Motor neuron (in vitro differentiated cells): Measurements from ENCODE around the gene IQSEC3. TPM values are rescaled to one million over a fixed set of nuclear protein-coding genes. Genes with fewer than 3 reads are reported as not detected.
A peak's percentile ranks its signal among the peaks of the same experiment; 100 is the strongest.
"Not testable (repeated sequence)": the region's sequence is repeated elsewhere in the genome, so short reads cannot be mapped to it uniquely, and the experiment has no call there.

Source experiments
- ATAC-seq, 8 experiments: fragments of 200-7000 bp; cut with Tn5 transposase; replicated peaks in 6 of 8; 2 replicates each; pipeline ENCODE4 v1.8.0; 2021; ENCODE audit warnings: mild to moderate bottlenecking in 8 of 8, moderate library complexity in 8 of 8
- H3K27ac ChIP-seq, 2 donors: fragments of 250-450 bp; sonication (Bioruptor Pico); 2 replicates each; pipeline ENCODE4 v1.9.0; 2021; ENCODE audit warnings: antibody characterized with exemption in 2 of 2, mild to moderate bottlenecking in 2 of 2, moderate library complexity in 1 of 2
- H3K4me1 ChIP-seq, 2 donors: fragments of 250-450 bp; sonication (Bioruptor Pico); replicated peaks in 1 of 2; 2 replicates each; pipeline ENCODE4 v1.6.1; 2021; ENCODE audit warnings: antibody characterized with exemption in 2 of 2, mild to moderate bottlenecking in 2 of 2, moderate library complexity in 1 of 2
- H3K4me3 ChIP-seq, 5 donors: fragments of 250-450 bp; sonication (Bioruptor Pico); 2 replicates each; pipeline ENCODE4 v1.9.0; 2021; ENCODE audit warnings: antibody characterized with exemption in 5 of 5, mild to moderate bottlenecking in 5 of 5, moderate library complexity in 4 of 5
- WGBS, 10 experiments: fragments of 450-650 bp; shearing (Covaris generic); methylation state at CpG; one replicate each; pipeline ENCODE4 v1.0.0; 2022; 5-methylcytosine and 5-hydroxymethylcytosine counted together
- in situ Hi-C, 9 experiments: fragments of 400-800 bp; cut with MboI; loops; one replicate each; pipeline ENCODE4 v1.15.0; 2021; ENCODE audit warnings: low sequenced_read_pairs in 9 of 9, low pct_unique_long_range_greater_than_20kb in 2 of 9; ENCODE audit not compliant: unreplicated experiment in 9 of 9
- total RNA-seq, 8 experiments: library from RNA; unstranded; fragments of 300-600 nt; gene quantifications; 2 replicates each; pipeline versions ENCODE4 v1.2.3 to v1.2.4, GENCODE V29; 2022

IQSEC3 gene
- total RNA-seq: 1 to 10 TPM in 7 of 8 experiments, under 1 TPM in 1; 0.09 to 5.6 (median 1.8) TPM

DNA sequence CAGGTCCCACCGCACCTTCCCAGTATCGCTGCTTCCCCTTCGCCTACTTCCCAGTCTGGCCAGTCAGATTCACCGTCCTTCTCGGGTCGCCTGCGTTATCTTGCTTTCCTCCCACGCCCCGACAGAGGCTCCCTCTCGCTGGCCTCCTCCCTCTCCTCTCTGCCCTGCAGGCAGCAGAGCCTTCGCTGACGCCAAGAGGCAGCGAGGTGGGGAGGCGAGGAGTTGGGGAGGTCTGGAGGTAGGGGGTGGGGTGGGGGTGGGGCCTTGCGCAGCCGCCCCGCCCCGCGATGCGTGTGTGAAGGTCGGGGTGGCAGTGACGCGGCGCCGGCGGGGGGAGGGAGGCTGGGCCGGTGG, at the start of gene IQSEC3:
Gene IQSEC3, plus strand, starts transcription at position 340 of the 354 bp plus-strand sequence. CDS start 116 bp downstream, outside the sequence.
- Histone ChIP-seq H3K4me3 (peak within 1 kb of the TSS; percentile 51 to 89 (median 71)), H3K27ac (peak within 1 kb of the TSS; percentile 94 to 95)
- H3K4me1 ChIP-seq, in situ Hi-C loops: not testable (repeated sequence)
- no CpG with 5 or more reads among the region's 27 CpGs for WGBS, 10 experiments
- peak in 7 of 8 experiments; percentile 45 to 88 (median 86) for ATAC-seq

GRCh38 chr12:17370-18340, 48.9 kb upstream of the IQSEC3 start:
- WGBS, 10 experiments: no CpG with 5 or more reads among the region's 23 CpGs
- not testable (repeated sequence) for ATAC-seq

GRCh38 chr12:18821-19567, 47.6 kb upstream of the IQSEC3 start:
- H3K4me3 ChIP-seq, in situ Hi-C loops, H3K27ac ChIP-seq, H3K4me1 ChIP-seq, ATAC-seq: not testable (repeated sequence)
- WGBS, 10 experiments: no CpG with 5 or more reads among the region's 26 CpGs

More at GRCh38 chr12:17370-18340, 48.9 kb upstream of the IQSEC3 start:
- H3K4me3 ChIP-seq, in situ Hi-C loops, H3K4me1 ChIP-seq, H3K27ac ChIP-seq: not testable (repeated sequence)

- ATAC-seq, H3K4me3 ChIP-seq, in situ Hi-C loops: not testable (repeated sequence)
Measured at GRCh38 chr12:19906-20305, 46.7 kb upstream of the IQSEC3 start.

GRCh38 chr12:20757-21156, 45.8 kb upstream of the IQSEC3 start:
- no peak overlapping the region for H3K27ac ChIP-seq
- in situ Hi-C loops: no loop called here
- ATAC-seq: no peak
- 30 to 77% (median 58%) methylated on average over 2 to 5 of the region's 6 CpGs; no CpG with 5 or more reads in 1 of the 10 experiments for WGBS, 10 experiments
- no peak overlapping the region for H3K4me3 ChIP-seq
- no peaks in the 10 kb centered on the region for H3K4me1 ChIP-seq

More at GRCh38 chr12:19906-20305, 46.7 kb upstream of the IQSEC3 start:
- not testable (repeated sequence) for H3K27ac ChIP-seq, H3K4me1 ChIP-seq
- WGBS, 10 experiments: no CpG with 5 or more reads among the region's 11 CpGs

- H3K27ac ChIP-seq: no peak overlapping the region
- 71 to 94% (median 80%) methylated on average over 4 to 18 of the region's 18 CpGs for WGBS, 10 experiments
- H3K4me1 ChIP-seq: no peaks in the 10 kb centered on the region
- in situ Hi-C loops: no loop called here
- no peak overlapping the region for H3K4me3 ChIP-seq
- peak in 1 of 8 experiments; percentile 14 for ATAC-seq
Measured at GRCh38 chr12:21301-22189, 45.0 kb upstream of the IQSEC3 start.

- in situ Hi-C loops: no loop called here
- Histone ChIP-seq H3K4me3 (no peak overlapping the region), H3K4me1 (no peaks in the 10 kb centered on the region), H3K27ac (no peak overlapping the region)
- WGBS, 10 experiments: 67 to 88% (median 81%) methylated on average over 3 to 4 of the region's 4 CpGs
- ATAC-seq: peak in 1 of 8 experiments; percentile 14
Measured at GRCh38 chr12:22190-22529, 44.4 kb upstream of the IQSEC3 start.

GRCh38 chr12:22530-23201, 43.9 kb upstream of the IQSEC3 start:
- Histone ChIP-seq H3K27ac (no peak overlapping the region), H3K4me1 (no peaks in the 10 kb centered on the region), H3K4me3 (no peak overlapping the region)
- 80 to 100% (median 94%) methylated on average over 1 to 5 of the region's 12 CpGs for WGBS, 10 experiments
- no peak for ATAC-seq
- in situ Hi-C loops: no loop called here

DNA sequence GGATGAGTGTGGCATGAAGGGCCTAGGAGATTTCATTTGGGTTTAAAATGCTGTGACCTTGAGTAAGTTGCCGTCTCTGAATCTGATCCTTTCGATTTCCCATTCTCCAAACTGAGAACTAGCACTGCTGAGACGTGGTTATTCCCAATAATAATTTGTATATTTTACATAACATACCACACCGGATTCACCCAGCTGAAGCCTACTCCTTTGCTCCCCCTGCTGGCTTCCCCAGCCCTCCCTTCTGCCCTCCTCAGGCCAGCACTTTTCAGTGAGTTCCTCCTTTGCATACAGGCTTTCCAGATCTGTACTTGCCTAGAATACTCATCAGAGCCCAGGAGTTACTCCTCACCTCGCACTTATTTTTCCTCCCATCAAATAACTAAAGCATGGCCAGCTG, 38.7 kb upstream of the IQSEC3 start:
- H3K4me1 ChIP-seq, H3K4me3 ChIP-seq, in situ Hi-C loops, H3K27ac ChIP-seq: not testable (repeated sequence)
- peak in 2 of 8 experiments; percentile 24 to 30 for ATAC-seq
- WGBS, 10 experiments: no CpG with 5 or more reads among the region's 5 CpGs

GRCh38 chr12:38775-39174, 27.8 kb upstream of the IQSEC3 start:
- H3K27ac ChIP-seq, H3K4me3 ChIP-seq, in situ Hi-C loops, H3K4me1 ChIP-seq, ATAC-seq: not testable (repeated sequence)
- WGBS, 10 experiments: no CpG with 5 or more reads among the region's 9 CpGs

DNA sequence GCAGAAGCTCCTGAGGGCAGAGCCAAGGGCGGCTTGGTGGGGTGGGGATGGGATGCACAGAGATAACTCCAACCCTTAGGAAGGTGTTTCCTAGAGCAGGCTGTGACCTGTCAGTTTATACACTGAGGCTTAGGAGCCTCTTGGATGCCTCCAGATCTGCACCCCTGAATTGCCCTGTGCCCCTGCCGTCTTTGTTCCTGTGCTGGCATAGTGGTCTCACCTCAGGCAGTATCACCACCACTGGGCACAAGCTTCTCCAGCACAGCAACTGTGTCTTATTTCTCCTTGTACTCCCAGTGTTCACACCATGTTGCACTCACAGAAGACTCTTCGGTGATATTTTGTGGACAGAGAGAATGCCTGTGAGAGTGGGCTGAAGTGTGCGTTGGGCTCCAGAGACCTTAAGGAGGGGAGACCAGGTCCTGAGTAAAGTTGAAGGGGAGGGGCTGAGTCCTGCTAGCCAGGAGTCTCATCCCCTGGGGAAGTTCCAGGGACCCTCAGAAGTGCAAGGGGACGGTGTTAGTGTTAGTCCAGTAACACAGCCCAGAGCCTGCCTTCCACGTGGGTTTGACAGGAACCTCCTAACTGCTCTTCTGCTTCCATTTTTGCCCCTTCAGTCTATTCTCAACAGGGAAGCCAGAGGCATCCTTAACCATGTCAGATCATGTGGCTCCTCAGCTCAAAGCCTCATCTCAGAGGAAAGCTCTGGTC, 26.9 kb upstream of the IQSEC3 start:
- in situ Hi-C loops, H3K4me1 ChIP-seq, H3K4me3 ChIP-seq, ATAC-seq, H3K27ac ChIP-seq: not testable (repeated sequence)
- no CpG with 5 or more reads among the region's 6 CpGs for WGBS, 10 experiments

DNA sequence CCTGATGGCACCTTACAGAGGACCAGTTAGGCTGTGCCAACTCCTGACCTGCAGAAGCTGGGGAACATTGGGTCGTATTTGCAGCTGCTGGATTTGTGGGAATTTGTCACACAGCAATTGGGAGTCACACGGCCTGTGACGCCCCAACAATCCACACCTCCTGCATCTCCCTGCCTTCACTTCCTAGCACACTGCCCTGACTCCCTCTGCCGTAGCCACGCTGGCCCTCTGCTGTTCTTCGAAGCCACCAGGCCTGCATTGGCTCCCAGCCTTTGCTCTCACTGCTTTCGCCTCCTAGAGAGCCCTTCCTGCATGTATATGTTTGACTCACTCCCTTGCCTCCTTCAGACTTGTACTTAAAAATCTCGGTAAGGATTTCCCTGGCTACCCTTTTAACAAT, 22.2 kb upstream of the IQSEC3 start:
- ATAC-seq, H3K27ac ChIP-seq, in situ Hi-C loops, H3K4me3 ChIP-seq, H3K4me1 ChIP-seq: not testable (repeated sequence)
- WGBS, 10 experiments: 43 to 67% (median 50%) methylated on average over 1 to 3 of the region's 8 CpGs; no CpG with 5 or more reads in 4 of the 10 experiments
